Iris pigment epithelial cell (primary cell): ENCODE results near the gene ADGRD2.

Source experiments
- DNase-seq: peaks from one replicate; pipeline ENCODE4 v3.0.0-alpha.2; 2011; ENCODE audit warnings: low read depth

The ADGRD2 gene

DNA sequence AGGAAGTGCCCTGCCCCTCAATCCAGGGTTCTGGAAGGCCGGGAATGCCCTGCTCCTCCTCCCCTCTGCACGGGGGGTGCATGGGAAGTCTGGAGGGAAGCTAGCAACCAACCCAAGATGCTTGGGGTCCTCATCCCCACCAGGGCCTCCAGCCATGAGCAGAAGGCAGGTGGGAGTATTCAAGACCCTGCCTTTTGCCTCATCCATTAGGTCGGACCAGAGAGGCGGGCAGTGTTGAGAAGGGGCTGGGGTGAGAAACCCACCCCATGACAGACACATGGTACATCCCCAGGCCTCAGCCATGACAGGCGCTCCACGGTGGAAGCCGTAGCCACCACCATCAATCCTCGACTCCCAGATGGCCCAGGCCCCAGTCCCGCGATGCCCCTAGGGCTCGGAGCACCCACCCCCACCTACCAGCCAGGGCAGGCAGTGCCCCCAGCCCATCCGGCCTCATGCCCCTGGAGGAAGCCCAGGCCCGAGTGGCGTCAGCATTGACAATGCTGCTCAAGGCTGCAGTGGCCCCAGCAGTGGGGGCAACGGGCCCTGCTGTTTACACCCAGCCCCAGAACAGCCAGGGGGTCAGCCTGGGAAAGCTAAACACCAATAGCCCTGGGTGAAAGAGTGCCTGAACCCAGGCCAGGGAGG lies 48.4 kb downstream of the ADGRD2 start:
- no peak for DNase-seq

GRCh38 chr9:124499216-124499615 lies 49.0 kb downstream of the ADGRD2 start:
- DNase-seq, result no peak

DNA sequence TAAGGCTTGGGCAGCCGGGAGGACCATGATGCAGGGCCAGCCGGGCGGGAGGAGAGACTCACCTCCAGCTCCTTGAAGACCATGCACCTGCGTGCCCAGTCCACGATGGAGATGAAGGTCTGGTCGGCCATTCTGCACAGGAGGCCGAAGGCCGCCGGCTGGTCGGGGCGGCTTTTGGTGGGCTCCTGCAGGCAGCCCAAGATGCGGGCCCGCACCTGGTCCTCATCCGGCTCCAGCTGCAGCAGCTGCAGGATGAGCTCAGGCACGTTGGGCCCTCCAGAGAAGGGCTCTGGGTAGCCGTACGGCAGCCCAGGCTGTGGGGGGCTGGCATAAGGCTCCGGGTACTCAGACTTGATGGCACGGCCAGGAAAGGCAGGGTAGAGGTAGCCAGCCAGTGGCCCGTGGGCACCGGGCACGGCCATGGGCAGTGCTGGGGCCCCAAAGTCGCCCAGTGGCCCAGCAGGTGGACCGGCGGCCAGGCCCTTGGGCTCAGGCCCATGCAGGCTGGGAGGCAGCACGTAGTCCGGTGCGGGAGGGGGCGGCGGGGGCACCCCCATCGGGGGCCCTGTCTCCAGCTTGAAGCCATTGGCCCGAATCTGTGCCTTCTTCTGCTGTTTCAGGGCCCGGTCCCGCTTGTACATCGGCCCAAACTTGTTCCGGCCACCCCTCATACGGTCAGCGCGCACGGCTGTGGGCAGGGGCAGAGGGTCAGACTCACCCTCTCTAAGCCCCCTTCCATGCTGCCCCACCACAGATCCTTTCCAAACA lies 50.0 kb downstream of the ADGRD2 start:
- no peak for DNase-seq

DNA sequence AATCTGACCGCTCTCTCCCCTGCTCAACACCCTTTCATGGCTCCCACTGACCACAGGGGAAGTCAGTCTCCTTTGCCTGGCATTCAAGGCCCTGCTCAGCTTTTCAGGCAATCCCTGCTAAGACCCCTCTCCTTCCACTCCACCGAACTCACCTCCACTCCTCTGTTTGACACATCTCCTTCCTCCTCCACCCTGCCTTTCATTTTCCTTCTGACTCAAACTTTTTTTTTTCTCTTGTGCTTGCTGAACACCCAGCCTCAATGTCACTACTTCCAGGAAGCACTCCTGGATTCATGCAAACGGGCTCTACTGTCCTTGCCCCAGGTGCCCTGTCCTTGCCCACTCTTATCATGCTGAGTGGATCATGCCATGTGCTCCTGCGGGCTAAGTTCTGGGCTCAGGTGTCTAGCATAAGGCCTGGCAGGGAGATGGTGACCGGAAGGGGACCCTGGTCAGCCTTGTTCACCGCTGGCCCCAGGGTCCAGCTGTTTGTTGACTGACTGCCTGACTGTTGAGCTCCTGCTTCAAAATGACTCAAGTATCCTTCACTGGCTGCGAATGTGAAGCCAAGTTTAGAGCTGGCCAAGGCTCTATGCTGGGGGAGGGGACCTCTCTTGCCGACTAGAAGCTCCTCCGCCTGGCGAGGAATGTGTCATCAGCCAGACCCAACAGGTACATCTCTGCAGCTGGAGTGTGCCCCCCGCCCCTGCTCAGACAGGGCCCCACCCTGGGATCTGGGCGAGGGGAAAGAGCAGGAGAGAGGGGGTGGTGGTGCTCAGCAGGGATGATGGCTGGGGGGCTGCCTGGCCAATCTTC lies 50.8 kb downstream of the ADGRD2 start:
- DNase-seq, result no peak

DNA sequence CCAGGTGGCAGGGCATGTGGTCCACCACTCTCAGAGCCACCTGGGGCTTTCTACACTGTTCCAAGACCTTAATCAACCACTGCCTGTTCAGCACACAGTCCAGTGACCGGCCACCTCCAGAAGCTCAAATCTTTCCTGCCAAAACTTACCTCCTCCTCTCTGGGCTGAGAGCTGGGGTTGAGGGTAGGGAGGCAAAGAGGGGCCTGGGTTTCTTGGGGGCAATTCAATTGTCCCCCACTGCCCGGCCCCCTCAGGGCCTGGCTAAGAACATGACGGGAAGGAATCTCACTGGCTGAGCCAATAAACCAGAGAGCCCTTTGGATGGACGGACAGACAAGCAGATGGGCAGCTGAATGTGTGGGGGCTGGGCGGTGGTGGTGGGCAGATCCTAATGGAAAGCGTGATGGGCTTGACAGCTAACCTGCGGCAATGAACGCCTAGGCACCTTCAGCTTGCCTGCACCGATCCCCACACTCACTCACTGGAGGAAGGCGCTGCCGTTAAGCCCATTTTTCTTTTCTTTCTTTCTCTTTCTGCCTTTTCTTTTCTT lies 51.6 kb downstream of the ADGRD2 start:
- DNase-seq, result no peak

DNA sequence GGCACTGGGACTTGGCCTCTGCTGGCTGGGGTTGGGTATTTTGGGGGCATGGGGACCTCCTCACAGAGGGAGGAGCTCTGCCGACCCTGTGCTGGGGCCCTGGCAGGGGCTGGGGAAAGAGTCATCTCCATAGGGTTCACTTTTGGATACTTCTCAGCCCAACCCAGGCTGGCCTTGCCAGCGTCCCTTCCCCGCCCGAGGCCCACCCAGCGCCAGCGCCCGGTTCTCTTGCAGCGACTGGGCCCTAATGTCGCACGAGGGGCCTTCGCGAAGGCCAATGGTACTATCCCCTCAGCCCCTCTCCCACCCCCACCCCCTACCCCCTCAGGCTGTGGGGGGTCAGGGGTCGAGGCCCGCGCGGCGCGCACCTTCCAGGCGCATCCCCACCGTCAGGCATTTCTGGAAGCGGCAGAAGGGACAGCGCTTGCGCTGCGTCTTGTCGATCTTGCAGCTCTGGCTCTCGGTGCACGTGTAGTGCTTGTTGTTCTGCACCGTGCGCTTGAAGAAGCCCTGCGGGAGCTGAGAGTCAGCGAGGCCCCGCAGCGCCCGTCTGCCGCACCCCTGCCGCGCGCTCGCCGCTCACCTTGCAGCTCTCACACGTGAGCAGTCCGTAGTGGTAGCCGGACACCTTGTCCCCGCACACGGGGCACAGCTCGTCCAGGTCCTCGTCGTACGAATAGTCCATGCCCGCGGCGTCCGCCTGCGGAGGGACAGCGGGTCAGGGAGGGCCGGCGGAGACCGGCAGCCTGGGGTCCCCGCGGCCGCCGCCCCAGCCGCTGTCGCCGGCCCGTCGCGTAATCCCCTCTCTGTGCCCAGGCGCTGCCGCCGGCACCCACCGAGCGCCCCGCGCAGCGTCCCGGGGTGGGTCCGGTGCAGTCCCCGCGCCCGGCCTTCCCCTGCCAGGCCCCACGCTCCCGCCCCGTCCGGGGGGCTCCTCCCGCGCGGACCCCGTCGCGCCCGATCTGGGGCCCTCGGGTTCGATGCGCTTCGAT lies 52.8 kb downstream of the ADGRD2 start:
- peak; percentile 14 for DNase-seq

DNA sequence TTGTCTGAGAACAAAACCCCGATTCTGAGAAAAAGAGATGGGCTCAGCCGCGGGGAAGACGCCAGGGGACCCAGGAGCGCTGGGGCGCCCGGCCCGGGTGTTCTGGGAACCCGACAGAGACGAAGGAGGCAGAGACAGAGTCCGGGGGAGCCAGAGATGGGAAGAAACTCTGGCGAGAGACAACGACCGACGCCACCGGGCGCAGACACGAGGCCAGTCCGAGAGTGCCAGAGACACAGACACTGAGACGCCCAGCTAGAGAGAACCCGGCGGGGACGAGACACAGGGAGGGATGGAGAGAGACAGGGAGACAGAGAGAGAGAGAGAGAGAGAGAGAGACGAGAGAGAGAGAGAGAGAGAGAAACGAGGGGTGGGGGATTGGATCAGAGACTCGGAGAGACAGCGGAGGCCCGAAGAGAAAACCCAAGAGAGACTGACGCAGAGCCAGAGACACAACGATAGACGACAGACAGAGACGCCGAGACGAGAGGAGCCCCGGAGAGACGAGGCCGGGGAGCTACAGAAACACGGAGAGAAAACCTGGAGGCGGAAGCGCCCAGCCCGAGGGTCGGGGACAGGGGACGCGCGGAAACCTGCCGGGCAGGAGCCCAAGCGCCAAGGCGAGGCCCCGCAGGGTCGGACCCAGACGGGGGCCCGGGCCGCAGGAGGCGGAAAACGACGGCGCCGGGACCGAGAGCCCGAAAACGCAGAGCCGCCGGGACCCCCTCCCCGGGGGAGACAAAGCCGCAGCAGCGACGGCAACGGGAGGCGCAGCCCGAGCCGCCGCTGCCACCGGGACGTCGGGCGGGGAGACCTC lies 53.7 kb downstream of the ADGRD2 start:
- no peak for DNase-seq

DNA sequence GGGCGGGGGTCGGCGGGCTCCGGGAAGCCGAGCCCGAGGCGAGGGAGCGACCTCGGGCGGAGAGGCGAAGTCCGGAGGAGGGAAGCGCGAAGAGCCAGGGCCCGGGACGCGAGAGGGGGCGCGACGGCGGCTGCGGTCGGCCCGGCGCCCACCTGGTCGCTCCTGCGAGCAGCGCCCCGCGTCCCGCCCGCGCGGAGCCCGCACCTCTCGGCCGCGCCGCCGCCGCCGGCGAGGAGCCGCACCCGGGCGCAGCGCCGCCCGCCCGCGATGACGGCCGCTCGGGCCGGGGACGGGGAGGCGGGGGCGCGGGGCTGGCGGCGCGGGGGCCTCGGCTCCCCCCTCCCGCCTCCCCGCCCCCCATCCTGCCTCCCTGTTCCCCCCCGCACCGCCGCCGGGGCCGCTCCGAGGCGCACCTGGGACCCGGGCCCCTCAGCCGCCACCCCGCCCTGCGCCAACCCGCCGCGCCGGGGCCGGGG lies 54.3 kb downstream of the ADGRD2 start:
- no peak for DNase-seq

DNA sequence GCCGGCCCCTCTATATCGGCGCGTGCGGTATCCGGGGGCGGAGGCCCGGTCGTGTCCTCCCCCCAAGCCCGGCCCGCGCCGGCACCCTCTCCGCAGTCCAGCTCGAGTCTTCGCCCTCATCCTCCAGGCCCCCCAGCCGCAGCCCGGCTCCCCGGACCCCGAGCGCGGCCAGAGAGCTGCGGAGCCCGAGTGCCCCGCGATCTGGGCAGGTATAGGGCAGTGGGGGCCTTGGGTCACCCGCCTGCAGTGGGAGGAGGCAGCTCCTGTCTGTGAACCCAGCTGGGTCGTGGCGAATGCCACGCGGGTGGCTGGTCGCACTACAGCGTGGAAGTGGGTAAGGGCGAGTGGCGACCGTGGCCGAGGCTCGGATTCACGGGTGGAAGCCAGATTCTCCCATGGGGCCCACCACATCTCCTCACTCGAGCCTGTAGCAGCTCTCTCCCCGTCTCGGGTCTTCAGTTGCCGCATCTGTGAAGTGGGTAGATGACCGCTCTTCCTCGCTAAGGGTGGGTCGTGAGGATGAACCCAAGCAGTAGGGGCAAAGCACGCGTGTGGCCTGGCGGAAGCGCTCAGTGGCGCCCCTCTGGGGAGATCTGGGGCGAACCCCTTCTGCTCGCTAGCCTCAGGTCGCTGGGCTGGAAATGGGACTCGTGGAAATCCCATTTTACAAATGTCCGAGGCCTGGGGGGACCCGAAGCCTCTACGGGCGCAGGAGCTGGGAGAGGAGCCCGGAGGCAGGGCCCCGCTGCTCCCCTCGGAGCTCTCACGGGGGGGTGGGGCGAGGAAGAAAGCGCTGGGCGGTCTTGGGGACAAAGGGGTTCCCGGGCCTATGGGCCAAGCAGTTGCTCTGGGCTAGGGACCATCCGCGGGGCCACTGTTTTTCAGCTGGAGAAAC lies 55.0 kb downstream of the ADGRD2 start:
- DNase-seq, result no peak

- no peak for DNase-seq
Measured at GRCh38 chr9:124505901-124506346, 55.7 kb downstream of the ADGRD2 start.

- DNase-seq, result no peak
Measured at GRCh38 chr9:124506433-124506832, 56.2 kb downstream of the ADGRD2 start.

DNA sequence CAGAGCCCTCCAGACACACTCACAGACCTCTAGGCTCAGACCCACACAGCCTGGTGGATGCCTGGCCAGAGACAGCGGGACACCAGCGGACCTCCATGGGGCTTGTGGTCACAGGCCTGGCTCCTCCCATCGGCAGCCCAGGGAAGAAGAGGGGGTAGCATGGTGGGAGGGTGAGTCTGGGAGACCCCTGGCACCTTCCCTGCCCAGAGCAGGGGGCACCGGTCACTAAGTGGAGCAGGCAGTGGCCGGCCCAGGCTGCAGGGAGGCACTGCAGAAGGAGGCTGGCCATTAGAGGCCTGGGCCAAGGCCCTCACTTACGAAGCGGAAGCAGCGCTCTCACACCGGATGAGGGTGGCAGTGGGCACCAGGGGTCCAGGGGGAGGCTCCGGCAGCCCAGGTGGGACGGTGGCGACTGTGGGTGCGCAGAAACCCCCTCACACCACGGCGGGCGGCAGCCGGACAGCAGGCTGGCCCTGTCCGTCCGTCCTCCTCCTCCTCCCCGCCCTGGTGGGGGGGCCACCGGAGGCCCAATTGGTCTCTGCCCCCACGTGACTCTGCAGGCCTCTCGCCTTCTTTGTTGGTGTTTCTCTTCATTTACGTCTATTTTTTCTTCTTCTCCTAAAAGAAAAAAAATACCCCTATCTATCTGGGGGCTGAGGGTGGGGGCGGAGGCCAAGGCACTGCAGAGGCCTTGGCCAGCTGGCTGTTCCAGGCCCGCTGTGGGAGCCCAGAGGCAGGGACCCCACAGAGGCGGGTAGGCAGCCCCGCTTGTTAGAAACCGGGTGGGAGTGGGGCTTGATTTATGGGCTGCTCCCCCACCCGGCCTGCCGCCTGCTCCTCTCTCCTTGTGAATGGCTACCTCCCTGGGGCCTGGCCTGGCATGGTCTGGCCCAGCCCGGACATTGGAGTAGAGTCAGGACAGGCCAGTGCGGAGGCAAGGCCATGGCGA lies 57.0 kb downstream of the ADGRD2 start, which contains the start of gene NR5A1:
TSS of gene NR5A1 (minus strand) at position 469 of the 949 bp plus-strand sequence. CDS start 4,004 bp downstream, outside the sequence.
- DNase-seq, result no peak

GRCh38 chr9:124507880-124508423 lies 57.7 kb downstream of the ADGRD2 start:
- no peak for DNase-seq

- DNase-seq, result peak; percentile 48
Measured at GRCh38 chr9:124510650-124511425, 60.6 kb downstream of the ADGRD2 start.

- no peak for DNase-seq
Measured at GRCh38 chr9:124511426-124511840, 61.2 kb downstream of the ADGRD2 start.

GRCh38 chr9:124511891-124512805 lies 61.9 kb downstream of the ADGRD2 start:
- DNase-seq, result no peak
